OCI-LY1 (cell line): ENCODE results near the gene INPPL1.

Experiments
- EZH2 ChIP-seq: fragments of 200-600 bp; sonication (generic), shearing (Covaris generic); IDR thresholded peaks from 2 replicates; pipeline ENCODE4 v1.8.0; 2017; ENCODE audit warnings: borderline replicate concordance, mixed run types, mild to moderate bottlenecking, antibody characterized with exemption, low read length, moderate library complexity, mixed read lengths
- TF ChIP-seq, protein P1 (sequence below): fragments of 200-600 bp; sonication (generic), shearing (Covaris generic); IDR thresholded peaks from 2 replicates; pipeline ENCODE4 v1.5.1; 2017; ENCODE audit warnings: mild to moderate bottlenecking, antibody characterized with exemption, low read length, moderate library complexity, mixed read lengths

DNA sequence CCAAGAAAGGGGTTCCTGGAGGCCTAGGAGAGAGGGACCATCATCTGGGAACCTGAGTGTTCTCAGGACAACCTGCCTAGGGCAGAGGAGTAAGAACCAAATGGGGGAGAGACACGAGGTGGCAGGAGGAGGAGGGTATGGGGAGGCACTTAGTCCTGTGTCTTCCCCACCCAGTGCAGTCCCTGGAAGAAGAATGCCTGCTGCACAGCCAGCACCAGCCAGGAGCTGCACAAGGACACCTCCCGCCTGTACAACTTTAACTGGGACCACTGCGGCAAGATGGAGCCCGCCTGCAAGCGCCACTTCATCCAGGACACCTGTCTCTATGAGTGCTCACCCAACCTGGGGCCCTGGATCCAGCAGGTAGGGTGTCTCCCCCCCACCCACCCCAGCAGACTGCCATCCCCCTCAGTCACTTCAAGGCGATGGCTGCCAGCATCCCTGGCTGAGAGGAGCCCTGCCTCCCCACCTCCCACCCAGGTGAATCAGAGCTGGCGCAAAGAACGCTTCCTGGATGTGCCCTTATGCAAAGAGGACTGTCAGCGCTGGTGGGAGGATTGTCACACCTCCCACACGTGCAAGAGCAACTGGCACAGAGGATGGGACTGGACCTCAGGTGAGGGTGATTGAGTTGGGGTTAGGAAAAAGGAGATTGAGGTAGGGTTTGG is 3.7 kb upstream of the INPPL1 start:
- TF ChIP-seq, protein P1, sequence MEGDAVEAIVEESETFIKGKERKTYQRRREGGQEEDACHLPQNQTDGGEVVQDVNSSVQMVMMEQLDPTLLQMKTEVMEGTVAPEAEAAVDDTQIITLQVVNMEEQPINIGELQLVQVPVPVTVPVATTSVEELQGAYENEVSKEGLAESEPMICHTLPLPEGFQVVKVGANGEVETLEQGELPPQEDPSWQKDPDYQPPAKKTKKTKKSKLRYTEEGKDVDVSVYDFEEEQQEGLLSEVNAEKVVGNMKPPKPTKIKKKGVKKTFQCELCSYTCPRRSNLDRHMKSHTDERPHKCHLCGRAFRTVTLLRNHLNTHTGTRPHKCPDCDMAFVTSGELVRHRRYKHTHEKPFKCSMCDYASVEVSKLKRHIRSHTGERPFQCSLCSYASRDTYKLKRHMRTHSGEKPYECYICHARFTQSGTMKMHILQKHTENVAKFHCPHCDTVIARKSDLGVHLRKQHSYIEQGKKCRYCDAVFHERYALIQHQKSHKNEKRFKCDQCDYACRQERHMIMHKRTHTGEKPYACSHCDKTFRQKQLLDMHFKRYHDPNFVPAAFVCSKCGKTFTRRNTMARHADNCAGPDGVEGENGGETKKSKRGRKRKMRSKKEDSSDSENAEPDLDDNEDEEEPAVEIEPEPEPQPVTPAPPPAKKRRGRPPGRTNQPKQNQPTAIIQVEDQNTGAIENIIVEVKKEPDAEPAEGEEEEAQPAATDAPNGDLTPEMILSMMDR: no peak
- no peak for TF ChIP-seq EZH2
